Spleen (tissue), 13 donors: ENCODE data around the gene USP5. TPM values are rescaled to one million over a fixed set of nuclear protein-coding genes. Genes with fewer than 3 reads are reported as not detected.

Experiments
- DNase-seq: peaks from one replicate; pipeline ENCODE4 v3.0.0-alpha.2; 2020
- H3K27ac ChIP-seq, 8 donors: fragments of 200-600 bp; sonication (generic) in 7 of 8; 1 replicate in 4 of 8; 2 replicates in 4 of 8; pipeline versions ENCODE4 v1.5.0 to v1.8.0; 2016 to 2021; ENCODE audit warnings: inconsistent platforms in 4 of 8, mild to moderate bottlenecking in 4 of 8, moderate library complexity in 1 of 8
- H3K27me3 ChIP-seq, 7 donors: fragments of 200-600 bp; sonication (generic) in 6 of 7; replicated peaks in 1 of 7; 1 replicate in 4 of 7; 2 replicates in 3 of 7; pipeline versions ENCODE4 v1.5.0 to v1.8.0; 2016 to 2021; ENCODE audit warnings: inconsistent platforms in 3 of 7, mild to moderate bottlenecking in 1 of 7
- H3K36me3 ChIP-seq, 6 donors: fragments of 200-600 bp; sonication (generic) in 5 of 6; 1 replicate in 4 of 6; 2 replicates in 2 of 6; pipeline versions ENCODE4 v1.5.0 to v1.8.0; 2016 to 2021; ENCODE audit warnings: inconsistent platforms in 2 of 6
- H3K4me1 ChIP-seq, 6 donors: fragments of 200-600 bp; sonication (generic) in 5 of 6; 1 replicate in 3 of 6; 2 replicates in 3 of 6; pipeline versions ENCODE4 v1.5.0 to v1.8.0; 2016 to 2021; ENCODE audit warnings: inconsistent platforms in 3 of 6
- H3K4me3 ChIP-seq, 8 donors: fragments of 200-600 bp; sonication (generic) in 7 of 8; 1 replicate in 4 of 8; 2 replicates in 4 of 8; pipeline versions ENCODE4 v1.5.0 to v1.8.0; 2016 to 2021; ENCODE audit warnings: inconsistent platforms in 4 of 8, mild to moderate bottlenecking in 4 of 8, moderate library complexity in 2 of 8
- H3K9me3 ChIP-seq, 8 donors: fragments of 200-600 bp; sonication (generic) in 7 of 8; 1 replicate in 4 of 8; 2 replicates in 4 of 8; pipeline versions ENCODE4 v1.5.0 to v1.8.0; 2016 to 2021; ENCODE audit warnings: inconsistent platforms in 4 of 8
- POLR2A ChIP-seq, 3 donors: fragments of 450-650 bp; IDR thresholded peaks; one replicate each; pipeline ENCODE4 v1.5.1; 2017; ENCODE audit warnings: antibody characterized with exemption in 3 of 3, mild to moderate bottlenecking in 1 of 3
- POLR2AphosphoS5 ChIP-seq, 3 donors: sonication (generic); formaldehyde crosslinking; IDR thresholded peaks; one replicate each; pipeline ENCODE4 v1.5.1; 2017; ENCODE audit warnings: antibody characterized with exemption in 3 of 3
- WGBS, 5 donors: extraction: QIAGEN DNeasy Blood & Tissue Kit in 3 of 5; methylation state at CpG; one replicate each; pipeline versions ENCODE4 v1.1.5 to v1.1.7; 2013 to 2018; 5-methylcytosine and 5-hydroxymethylcytosine counted together
- intact Hi-C: fragments of 100-400 bp; cut with DNase I; formaldehyde crosslinking; loops from one replicate; pipeline ENCODE4 v1.15.0; 2023; ENCODE audit warnings: low total_unique reads
- long read RNA-seq, 2 donors: transcript quantifications; one replicate each; lab custom pipeline, GENCODE V29; 2026
- polyA plus RNA-seq, 3 donors: library from polyadenylated mRNA; stranded (reverse); fragments of 200-250 nt; gene quantifications; one replicate each; pipeline ENCODE4 v1.2.1, GENCODE V29; 2013
- total RNA-seq, 7 donors: library from RNA; depleted of rRNA in 3 of 7; stranded (reverse); fragments of >200 nt in 3 of 7; fragmentation: NEBNext Ultra II Directional in 4 of 7; extraction: Animal tissue kit (Norgen Biotek cat#: 25700) in 4 of 7; gene quantifications; one replicate each; pipeline versions ENCODE4 v1.1.0 to v1.2.1, GENCODE V29; 2016 to 2021
- TF ChIP-seq, protein P1 (sequence below), 11 experiments: fragments of 200-600 bp in 7 of 11; fragments of 450-650 bp in 4 of 11; sonication (generic) in 4 of 11; IDR thresholded peaks in 8 of 11; conservative IDR thresholded peaks in 3 of 11; 1 replicate in 7 of 11; 2 replicates in 4 of 11; pipeline versions ENCODE4 v1.4.0 to v1.8.0; 2016 to 2021; ENCODE audit warnings: antibody characterized with exemption in 11 of 11, inconsistent platforms in 4 of 11, mild to moderate bottlenecking in 1 of 11
- donor health status: healthy with polysubstance abuse.
- donor health status: DM: no; HTN: no; CAD: no; lungs with moderate emphysema.
- donor health status: DM: no; HTN: no; CAD: no.
- donor health status: Bipolar disorder and iron deficiency.
- donor health status: healthy.
- donor health status: DM: no; HTN: no; CAD: no.
- donor health status: DM: yes; HTN: yes; CAD: no.

The USP5 gene
- total RNA-seq: 10 to 100 TPM; 29.8 to 62.4 (median 53.5) TPM
- polyA plus RNA-seq: 10 to 100 TPM; 23.1 to 40.5 (median 23.6) TPM
- long read RNA-seq, donor 1, partial matches to known transcripts: 15 of 16 reads
- long read RNA-seq, donor 1, other reads (novel, unspliced or antisense): 0 of 16 reads
- long read RNA-seq, donor 2, partial matches to known transcripts: 0 of 2 reads
- long read RNA-seq, donor 2, other reads (novel, unspliced or antisense): 0 of 2 reads

DNA sequence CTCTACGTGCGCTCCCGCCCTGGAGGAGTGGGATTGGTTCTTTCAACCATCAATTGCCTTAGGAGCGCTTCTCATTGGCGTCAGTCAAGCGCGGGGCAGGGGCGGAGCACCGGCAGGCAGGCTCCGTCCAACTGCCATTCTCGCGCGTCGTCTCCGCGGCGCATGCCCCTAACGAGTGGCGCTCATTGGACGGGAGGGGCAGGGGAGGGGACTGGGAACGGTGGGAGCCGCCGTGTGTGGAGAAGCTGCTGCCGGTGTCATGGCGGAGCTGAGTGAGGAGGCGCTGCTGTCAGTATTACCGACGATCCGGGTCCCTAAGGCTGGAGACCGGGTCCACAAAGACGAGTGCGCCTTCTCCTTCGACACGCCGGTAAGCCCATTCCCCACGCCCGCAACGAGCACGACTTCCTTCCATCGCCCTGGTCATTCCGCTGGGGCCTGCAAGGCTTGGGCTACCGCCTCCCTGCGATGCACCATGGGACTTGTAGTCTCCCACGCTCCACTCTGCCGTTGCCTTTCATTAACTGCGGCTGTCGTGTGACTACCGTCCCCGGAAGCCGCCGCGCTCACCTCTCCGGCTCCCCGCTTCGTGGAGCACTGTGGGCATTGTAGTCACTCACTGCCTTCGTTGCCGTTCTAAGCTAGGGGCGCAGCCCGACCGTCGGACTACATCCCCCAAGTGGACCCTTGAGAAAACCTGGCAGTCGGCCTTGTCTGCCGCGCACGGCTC lies at the start of gene USP5:
Gene USP5 (plus strand): TSS at position 230 of the 730 bp plus-strand sequence. CDS start 30 bp downstream, at position 260.
- Histone ChIP-seq H3K36me3 (peaks cover 3 to 44% (median 18%) of the 10 kb centered on the region in 6 donors), H3K4me1 (peaks cover 14 to 45% (median 25%) of the 10 kb centered on the region in 6 donors), H3K27me3 (no peaks in the 10 kb centered on the region), H3K4me3 (peak within 1 kb of the TSS; percentile 49 to 95 (median 68)), H3K27ac (peak within 1 kb of the TSS; percentile 82 to 98 (median 97)), H3K9me3 (no peaks in the 10 kb centered on the region)
- intact Hi-C loops: loop anchor here (10.0 kb wide), 1 partner anchor 287 kb away; the partner anchor contains the start of gene NOP2
- DNase-seq: peak; percentile 100
- peak; percentile 79 to 91 (median 88) for TF ChIP-seq POLR2AphosphoS5 (IDR thresholded peaks at IDR 0.05)
- TF ChIP-seq POLR2A (IDR thresholded peaks at IDR 0.05): peak in 1 of 3 donors; percentile 79
- TF ChIP-seq, protein P1, sequence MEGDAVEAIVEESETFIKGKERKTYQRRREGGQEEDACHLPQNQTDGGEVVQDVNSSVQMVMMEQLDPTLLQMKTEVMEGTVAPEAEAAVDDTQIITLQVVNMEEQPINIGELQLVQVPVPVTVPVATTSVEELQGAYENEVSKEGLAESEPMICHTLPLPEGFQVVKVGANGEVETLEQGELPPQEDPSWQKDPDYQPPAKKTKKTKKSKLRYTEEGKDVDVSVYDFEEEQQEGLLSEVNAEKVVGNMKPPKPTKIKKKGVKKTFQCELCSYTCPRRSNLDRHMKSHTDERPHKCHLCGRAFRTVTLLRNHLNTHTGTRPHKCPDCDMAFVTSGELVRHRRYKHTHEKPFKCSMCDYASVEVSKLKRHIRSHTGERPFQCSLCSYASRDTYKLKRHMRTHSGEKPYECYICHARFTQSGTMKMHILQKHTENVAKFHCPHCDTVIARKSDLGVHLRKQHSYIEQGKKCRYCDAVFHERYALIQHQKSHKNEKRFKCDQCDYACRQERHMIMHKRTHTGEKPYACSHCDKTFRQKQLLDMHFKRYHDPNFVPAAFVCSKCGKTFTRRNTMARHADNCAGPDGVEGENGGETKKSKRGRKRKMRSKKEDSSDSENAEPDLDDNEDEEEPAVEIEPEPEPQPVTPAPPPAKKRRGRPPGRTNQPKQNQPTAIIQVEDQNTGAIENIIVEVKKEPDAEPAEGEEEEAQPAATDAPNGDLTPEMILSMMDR (IDR thresholded peaks at IDR 0.05 in 8 of 11, conservative IDR thresholded peaks at IDR 0.05 in 3 of 11): peak in 7 of 11 experiments; percentile 3 to 52 (median 18)
- 0 to 1% (median 0%) methylated on average over 45 to 65 of the region's 65 CpGs for WGBS, 5 donors

GRCh38 chr12:6807170-6807569 lies 44.8 kb upstream of the USP5 start:
- H3K4me3 ChIP-seq: no peak overlapping the region
- DNase-seq: no peak
- TF ChIP-seq POLR2AphosphoS5 (IDR thresholded peaks at IDR 0.05): no peak
- TF ChIP-seq POLR2A (IDR thresholded peaks at IDR 0.05): no peak
- TF ChIP-seq, protein P1 (IDR thresholded peaks at IDR 0.05 in 8 of 11, conservative IDR thresholded peaks at IDR 0.05 in 3 of 11): no peak
- no peaks in the 10 kb centered on the region for H3K9me3 ChIP-seq
- peaks cover 0 to 26% (median 7%) of the 10 kb centered on the region in 6 donors for H3K36me3 ChIP-seq
- 55 to 75% (median 69%) methylated on average over 1 of the region's 1 CpG for WGBS, 5 donors
- H3K4me1 ChIP-seq: peaks cover 0 to 6% (median 4%) of the 10 kb centered on the region in 6 donors
- no peak overlapping the region for H3K27ac ChIP-seq
- intact Hi-C loops: no loop called here
- peaks cover 0 to 3% (median 0%) of the 10 kb centered on the region in 7 donors for H3K27me3 ChIP-seq

DNA sequence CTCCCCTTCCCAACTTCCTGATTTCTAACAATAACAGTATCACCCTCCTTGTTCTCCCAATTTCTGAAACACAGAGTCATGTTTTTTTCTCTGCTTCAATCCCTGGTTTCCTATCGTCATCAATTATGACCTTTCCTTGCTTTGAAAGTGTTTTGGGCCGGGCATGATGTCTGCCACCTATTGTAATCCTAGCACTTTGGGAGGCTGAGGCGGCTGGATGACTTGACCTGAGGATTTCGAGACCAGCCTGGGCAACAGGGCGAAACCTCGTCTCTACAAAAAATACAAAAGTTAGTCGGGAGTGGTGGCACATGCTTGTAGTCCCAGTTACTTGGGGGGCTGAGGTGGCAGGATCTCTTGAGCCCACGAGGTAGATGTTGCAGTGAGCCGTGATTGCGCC lies 42.9 kb upstream of the USP5 start:
- H3K27me3 ChIP-seq: peaks cover 0 to 10% (median 0%) of the 10 kb centered on the region in 7 donors
- DNase-seq: no peak
- intact Hi-C loops: no loop called here
- peaks cover 0 to 13% (median 0%) of the 10 kb centered on the region in 6 donors for H3K36me3 ChIP-seq
- WGBS, 5 donors: 81 to 92% (median 86%) methylated on average over 10 of the region's 10 CpGs
- H3K4me1 ChIP-seq: peaks cover 5 to 19% (median 12%) of the 10 kb centered on the region in 6 donors
- no peaks in the 10 kb centered on the region for H3K9me3 ChIP-seq
- H3K27ac ChIP-seq: no peak overlapping the region
- TF ChIP-seq, protein P1 (IDR thresholded peaks at IDR 0.05 in 8 of 11, conservative IDR thresholded peaks at IDR 0.05 in 3 of 11): no peak
- no peak for TF ChIP-seq POLR2A (IDR thresholded peaks at IDR 0.05)
- no peak for TF ChIP-seq POLR2AphosphoS5 (IDR thresholded peaks at IDR 0.05)
- no peak overlapping the region for H3K4me3 ChIP-seq

GRCh38 chr12:6810758-6811157 lies 41.2 kb upstream of the USP5 start:
- no peaks in the 10 kb centered on the region for H3K9me3 ChIP-seq
- WGBS, 5 donors: 74 to 83% (median 80%) methylated on average over 1 of the region's 1 CpG
- H3K36me3 ChIP-seq: peaks cover 0 to 21% (median 0%) of the 10 kb centered on the region in 6 donors
- peaks cover 0 to 10% (median 0%) of the 10 kb centered on the region in 7 donors for H3K27me3 ChIP-seq
- H3K4me1 ChIP-seq: peaks cover 5 to 19% (median 12%) of the 10 kb centered on the region in 6 donors
- intact Hi-C loops: no loop called here
- H3K4me3 ChIP-seq: no peak overlapping the region
- H3K27ac ChIP-seq: peak overlapping the region in 1 of 8 donors; percentile 21
- peak; percentile 13 for DNase-seq
- TF ChIP-seq, protein P1 (IDR thresholded peaks at IDR 0.05 in 8 of 11, conservative IDR thresholded peaks at IDR 0.05 in 3 of 11): no peak
- TF ChIP-seq POLR2AphosphoS5 (IDR thresholded peaks at IDR 0.05) (no peak), POLR2A (IDR thresholded peaks at IDR 0.05) (no peak)
